ENCODE results near the gene MAST3.

- TF ChIP-seq, protein P1, sequence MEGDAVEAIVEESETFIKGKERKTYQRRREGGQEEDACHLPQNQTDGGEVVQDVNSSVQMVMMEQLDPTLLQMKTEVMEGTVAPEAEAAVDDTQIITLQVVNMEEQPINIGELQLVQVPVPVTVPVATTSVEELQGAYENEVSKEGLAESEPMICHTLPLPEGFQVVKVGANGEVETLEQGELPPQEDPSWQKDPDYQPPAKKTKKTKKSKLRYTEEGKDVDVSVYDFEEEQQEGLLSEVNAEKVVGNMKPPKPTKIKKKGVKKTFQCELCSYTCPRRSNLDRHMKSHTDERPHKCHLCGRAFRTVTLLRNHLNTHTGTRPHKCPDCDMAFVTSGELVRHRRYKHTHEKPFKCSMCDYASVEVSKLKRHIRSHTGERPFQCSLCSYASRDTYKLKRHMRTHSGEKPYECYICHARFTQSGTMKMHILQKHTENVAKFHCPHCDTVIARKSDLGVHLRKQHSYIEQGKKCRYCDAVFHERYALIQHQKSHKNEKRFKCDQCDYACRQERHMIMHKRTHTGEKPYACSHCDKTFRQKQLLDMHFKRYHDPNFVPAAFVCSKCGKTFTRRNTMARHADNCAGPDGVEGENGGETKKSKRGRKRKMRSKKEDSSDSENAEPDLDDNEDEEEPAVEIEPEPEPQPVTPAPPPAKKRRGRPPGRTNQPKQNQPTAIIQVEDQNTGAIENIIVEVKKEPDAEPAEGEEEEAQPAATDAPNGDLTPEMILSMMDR (IDR thresholded peaks at IDR 0.05): no peak
- no peak for TF ChIP-seq POLR2A (IDR thresholded peaks at IDR 0.05)
These were observed 32.4 kb upstream of the MAST3 start for GRCh38 chr19:18065173-18065495.
